ENCODE results near the gene TRRAP. TPM values are rescaled to one million over a fixed set of nuclear protein-coding genes. Genes with fewer than 3 reads are reported as not detected.

The TRRAP gene
- 51.6 and 55.4 TPM in 2 replicates for total RNA-seq (2022)
- percentile 77 among the genes with signal in this experiment for Bru-seq, nascent RNA
- percentile 82 among the genes with signal in this experiment for BruChase-seq, experiment 1, labeled RNA remaining after a 2-hour chase
- percentile 90 among the genes with signal in this experiment for BruChase-seq, experiment 2, labeled RNA remaining after a 6-hour chase
- long read RNA-seq, partial matches to known transcripts: 8 of 18 reads
- long read RNA-seq, other reads (novel, unspliced or antisense): 10 of 18 reads

DNA sequence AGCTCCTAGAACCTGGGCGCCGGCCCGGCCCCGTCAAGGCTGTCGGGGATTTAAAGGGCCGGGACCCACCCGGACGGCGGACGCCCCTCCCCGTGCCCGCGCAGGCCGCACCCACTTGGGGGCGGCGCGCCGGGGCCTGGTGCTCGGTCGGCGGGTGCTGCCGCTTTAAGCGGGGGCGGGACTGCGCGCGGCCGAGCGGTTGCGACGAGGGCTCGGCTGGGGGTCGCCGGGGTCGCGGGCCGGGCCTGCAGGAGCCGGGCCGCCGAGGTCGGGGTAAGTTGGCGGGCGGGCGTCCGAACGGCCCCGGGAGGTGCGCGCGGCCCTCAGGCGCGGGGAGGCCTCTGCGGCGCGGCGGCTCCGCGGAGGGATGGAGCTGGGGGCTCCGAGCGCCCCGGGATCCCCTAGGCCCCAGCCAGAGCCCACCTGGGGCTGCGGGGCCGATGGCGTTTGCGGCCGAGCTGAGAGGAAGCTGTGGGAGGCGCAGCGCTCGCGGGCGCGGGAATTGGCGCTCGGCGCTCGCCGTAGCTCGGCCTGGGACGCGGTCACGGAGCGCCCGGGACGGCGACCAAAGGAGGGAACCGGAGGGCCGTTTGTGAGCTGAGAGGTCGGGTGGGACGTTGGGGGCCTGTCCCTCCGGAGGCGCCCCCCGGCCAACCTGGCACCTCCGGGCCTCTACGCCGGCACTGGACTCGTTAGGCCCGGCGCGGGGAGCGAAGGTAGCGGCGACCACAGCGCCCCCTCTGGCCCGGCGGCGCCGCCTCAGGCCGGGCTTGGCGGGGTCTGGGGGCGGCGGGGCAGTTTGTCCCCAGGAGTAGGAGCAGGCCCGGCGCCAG lies at the start of gene TRRAP:
TSS of gene TRRAP (plus strand) at position 168 of the 833 bp plus-strand sequence. CDS start 2,619 bp downstream, outside the sequence.
- Mint-ChIP-seq H3K27ac (ENCODE audit: unreplicated experiment) (no peak within 1 kb of the TSS), H3K4me1 (ENCODE audit: low read depth, unreplicated experiment) (no peaks in the 10 kb centered on the region), H3K36me3 (ENCODE audit: insufficient read depth, unreplicated experiment) (peaks cover 34% of the 10 kb centered on the region), H3K4me3 (ENCODE audit: unreplicated experiment) (peak within 1 kb of the TSS; percentile 86), H3K9me3 (ENCODE audit: unreplicated experiment) (no peaks in the 10 kb centered on the region), H3K27me3 (ENCODE audit: insufficient read depth, unreplicated experiment) (no peaks in the 10 kb centered on the region)
- intact Hi-C loops (cut with micrococcal nuclease; ENCODE audit: unreplicated experiment): no loop called here
- POLR2A ChIA-PET: interaction anchor here (0.7 kb wide), 1 partner anchor 816 kb away, joined by 8 read pairs; no protein-coding TSS in a partner anchor
- Histone ChIP-seq H3K27me3 (replicated peaks; ENCODE audit: control insufficient read depth, insufficient read depth, low read length) (no peaks in the 10 kb centered on the region), H3K4me3 (ENCODE audit: low read depth, low read length) (peak within 1 kb of the TSS; percentile 99), H3K4me1 (no peaks in the 10 kb centered on the region), H3K36me3 (ENCODE audit: control insufficient read depth, insufficient read depth, low read length) (no peaks in the 10 kb centered on the region; the same call in 1 of the 2 replicates), H3K9me3 (no peaks in the 10 kb centered on the region)
- DNase-seq: peak; percentile 67 to 87
- TSS peak; percentile 81 for BruUV-seq (replicated peaks)
- TF ChIP-seq, protein P1, sequence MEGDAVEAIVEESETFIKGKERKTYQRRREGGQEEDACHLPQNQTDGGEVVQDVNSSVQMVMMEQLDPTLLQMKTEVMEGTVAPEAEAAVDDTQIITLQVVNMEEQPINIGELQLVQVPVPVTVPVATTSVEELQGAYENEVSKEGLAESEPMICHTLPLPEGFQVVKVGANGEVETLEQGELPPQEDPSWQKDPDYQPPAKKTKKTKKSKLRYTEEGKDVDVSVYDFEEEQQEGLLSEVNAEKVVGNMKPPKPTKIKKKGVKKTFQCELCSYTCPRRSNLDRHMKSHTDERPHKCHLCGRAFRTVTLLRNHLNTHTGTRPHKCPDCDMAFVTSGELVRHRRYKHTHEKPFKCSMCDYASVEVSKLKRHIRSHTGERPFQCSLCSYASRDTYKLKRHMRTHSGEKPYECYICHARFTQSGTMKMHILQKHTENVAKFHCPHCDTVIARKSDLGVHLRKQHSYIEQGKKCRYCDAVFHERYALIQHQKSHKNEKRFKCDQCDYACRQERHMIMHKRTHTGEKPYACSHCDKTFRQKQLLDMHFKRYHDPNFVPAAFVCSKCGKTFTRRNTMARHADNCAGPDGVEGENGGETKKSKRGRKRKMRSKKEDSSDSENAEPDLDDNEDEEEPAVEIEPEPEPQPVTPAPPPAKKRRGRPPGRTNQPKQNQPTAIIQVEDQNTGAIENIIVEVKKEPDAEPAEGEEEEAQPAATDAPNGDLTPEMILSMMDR (IDR thresholded peaks at IDR 0.05; ENCODE audit: insufficient read depth in 1 of 2, low read depth in 1 of 2, low read length in 1 of 2, severe bottlenecking in 1 of 2, unreplicated experiment in 1 of 2): peak; percentile 74 to 91
- CTCF ChIA-PET: interaction anchor here (0.6 kb wide), 1 partner anchor 160 kb away, joined by 3 read pairs; no protein-coding TSS in a partner anchor

DNA sequence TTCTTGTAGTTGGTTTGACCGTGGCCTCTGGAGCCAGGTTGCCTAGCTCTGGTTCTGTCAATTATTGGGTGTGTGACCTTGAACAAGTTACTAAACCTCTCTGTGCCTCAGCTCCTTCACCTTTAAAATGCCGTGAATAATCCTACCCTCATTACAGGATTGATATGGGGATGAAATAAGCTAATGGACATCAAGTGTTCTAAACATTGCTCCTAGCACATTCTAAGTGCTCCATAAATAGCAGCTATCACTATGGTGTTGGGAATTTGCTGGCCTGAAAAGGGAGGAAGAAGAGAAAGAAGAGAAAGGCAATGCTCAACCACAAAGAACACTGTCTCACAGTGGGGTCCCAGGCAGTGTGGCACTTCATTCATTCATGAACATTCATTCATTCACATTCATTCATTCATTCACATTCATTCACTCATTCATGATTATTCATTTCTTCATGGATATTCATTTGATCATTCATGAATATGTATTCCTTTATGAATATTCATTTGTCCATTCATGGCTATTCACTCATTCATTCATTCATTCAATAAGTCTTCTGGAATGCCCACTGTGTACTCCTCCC lies 47.3 kb upstream of the TRRAP start:
- intact Hi-C loops (cut with micrococcal nuclease; ENCODE audit: unreplicated experiment): no loop called here
- POLR2A ChIA-PET: interaction anchor here (0.6 kb wide), 2 partner anchors 12 to 353 kb away, joined by 3 to 4 read pairs; no protein-coding TSS in a partner anchor
- Mint-ChIP-seq H3K27ac (ENCODE audit: unreplicated experiment) (no peak overlapping the region), H3K4me1 (ENCODE audit: low read depth, unreplicated experiment) (no peaks in the 10 kb centered on the region), H3K36me3 (ENCODE audit: insufficient read depth, unreplicated experiment) (no peaks in the 10 kb centered on the region), H3K4me3 (ENCODE audit: unreplicated experiment) (no peak overlapping the region), H3K27me3 (ENCODE audit: insufficient read depth, unreplicated experiment) (no peaks in the 10 kb centered on the region), H3K9me3 (ENCODE audit: unreplicated experiment) (no peaks in the 10 kb centered on the region)
- DNase-seq: no peak
- H3K4me3 ChIP-seq (ENCODE audit: low read depth, low read length): no peak overlapping the region
- CTCF ChIA-PET: interaction anchor here (1.5 kb wide), 1 partner anchor 85 kb away, joined by 6 read pairs; no protein-coding TSS in a partner anchor
- TF ChIP-seq, protein P1 (IDR thresholded peaks at IDR 0.05; ENCODE audit: insufficient read depth in 1 of 2, low read depth in 1 of 2, low read length in 1 of 2, severe bottlenecking in 1 of 2, unreplicated experiment in 1 of 2): no peak
- no peaks in the 10 kb centered on the region for H3K9me3 ChIP-seq
- BruUV-seq (replicated peaks): no TSS peak
- H3K36me3 ChIP-seq (ENCODE audit: control insufficient read depth, insufficient read depth, low read length): no peaks in the 10 kb centered on the region
- H3K4me1 ChIP-seq: no peaks in the 10 kb centered on the region
- H3K27me3 ChIP-seq (replicated peaks; ENCODE audit: control insufficient read depth, insufficient read depth, low read length): no peaks in the 10 kb centered on the region

DNA sequence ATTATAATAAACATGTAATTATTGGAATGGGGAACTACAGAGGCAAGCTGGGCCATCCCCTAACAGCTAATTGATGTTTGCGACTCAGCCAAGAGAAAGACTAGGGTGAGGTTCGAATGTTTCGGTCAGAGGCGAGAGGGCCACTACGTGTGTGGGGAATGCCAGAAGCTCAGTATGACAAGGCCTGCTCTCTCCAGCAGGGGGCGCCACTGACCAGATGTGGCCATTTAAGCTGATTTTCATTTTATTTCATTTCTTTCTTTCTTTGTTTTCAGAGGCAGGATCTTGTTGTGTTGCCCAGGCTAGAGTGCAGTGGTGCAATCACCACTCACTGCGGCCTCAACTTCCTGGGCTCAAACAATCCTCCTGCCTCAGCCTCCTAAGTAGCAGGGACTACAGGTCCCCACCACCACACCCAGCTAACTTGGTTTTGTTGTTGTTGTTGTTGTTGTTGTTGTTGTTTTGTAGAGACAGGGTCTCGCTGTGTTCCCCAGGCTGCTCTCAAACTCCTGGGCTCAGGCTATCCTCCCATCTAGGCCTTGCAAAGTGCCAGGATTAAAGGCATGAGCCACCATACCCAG lies 46.6 kb upstream of the TRRAP start:
- Histone ChIP-seq H3K36me3 (ENCODE audit: control insufficient read depth, insufficient read depth, low read length) (no peaks in the 10 kb centered on the region), H3K4me3 (ENCODE audit: low read depth, low read length) (no peak overlapping the region), H3K9me3 (no peaks in the 10 kb centered on the region), H3K4me1 (no peaks in the 10 kb centered on the region), H3K27me3 (replicated peaks; ENCODE audit: control insufficient read depth, insufficient read depth, low read length) (no peaks in the 10 kb centered on the region)
- Mint-ChIP-seq H3K4me1 (ENCODE audit: low read depth, unreplicated experiment) (no peaks in the 10 kb centered on the region), H3K36me3 (ENCODE audit: insufficient read depth, unreplicated experiment) (no peaks in the 10 kb centered on the region), H3K9me3 (ENCODE audit: unreplicated experiment) (no peaks in the 10 kb centered on the region), H3K27ac (ENCODE audit: unreplicated experiment) (no peak overlapping the region), H3K27me3 (ENCODE audit: insufficient read depth, unreplicated experiment) (no peaks in the 10 kb centered on the region), H3K4me3 (ENCODE audit: unreplicated experiment) (no peak overlapping the region)
- ChIA-PET CTCF (interaction anchor here (1.5 kb wide), 1 partner anchor 86 kb away, joined by 6 read pairs; no protein-coding TSS in a partner anchor), POLR2A (no interaction called here)
- no TSS peak for BruUV-seq (replicated peaks)
- intact Hi-C loops (cut with micrococcal nuclease; ENCODE audit: unreplicated experiment): no loop called here
- peak in 1 of 2 experiments; percentile 29 for DNase-seq
- TF ChIP-seq, protein P1 (IDR thresholded peaks at IDR 0.05; ENCODE audit: insufficient read depth in 1 of 2, low read depth in 1 of 2, low read length in 1 of 2, severe bottlenecking in 1 of 2, unreplicated experiment in 1 of 2): peak; percentile 28 to 58
